Left hindlimb (tissue), 1 donor: ENCODE results near the gene HNF1A.
"Not testable (repeated sequence)": the region's sequence is repeated elsewhere in the genome, so short reads cannot be mapped to it uniquely, and the experiment has no call there.

Experiments used
- DNase-seq: peaks from one replicate; pipeline ENCODE4 v3.0.0-alpha.2; 2018

Gene HNF1A

DNA sequence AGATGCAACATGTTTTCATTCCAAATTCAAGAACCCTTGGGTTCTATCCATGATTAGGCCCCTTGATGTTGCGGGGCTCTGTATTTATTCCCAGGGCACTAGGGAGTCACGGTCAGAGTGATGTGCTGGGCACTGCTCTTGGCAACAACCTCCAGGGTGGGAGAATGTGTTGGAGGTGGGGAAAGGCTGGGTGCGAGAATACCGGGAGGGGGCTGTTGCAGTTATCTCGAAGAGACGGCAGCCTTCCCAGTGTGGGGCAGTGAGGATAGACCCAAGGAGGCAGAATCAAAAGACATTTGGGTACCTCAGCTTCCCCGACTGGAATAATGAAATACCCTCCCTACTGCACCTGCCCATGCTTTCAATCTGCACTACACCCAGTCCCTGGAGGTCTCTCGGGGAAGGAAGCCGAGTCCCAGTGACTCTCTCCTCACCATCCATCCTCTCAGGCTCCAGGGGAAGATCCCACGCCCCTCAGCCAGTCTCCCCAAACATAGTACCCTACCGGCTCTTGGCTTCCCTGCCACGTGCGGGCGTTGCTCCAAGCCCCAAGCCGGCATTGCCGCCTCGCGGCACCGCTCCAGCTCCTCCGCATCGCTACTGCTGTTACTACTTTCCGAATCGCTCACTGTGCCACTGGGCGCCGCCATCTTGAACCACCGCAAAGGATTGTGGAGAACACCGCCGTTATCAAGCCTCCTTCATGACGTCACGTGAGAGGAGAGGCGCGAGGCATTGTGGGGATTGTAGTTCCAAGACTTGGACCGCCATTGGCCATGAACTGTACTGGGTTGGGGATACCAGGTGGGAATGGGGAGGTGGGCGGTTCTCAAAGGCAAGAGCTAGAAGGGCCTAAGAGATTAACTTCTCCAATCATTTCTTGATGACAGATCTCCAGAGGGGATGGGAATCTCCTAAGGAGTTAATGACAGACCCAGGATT lies 37.8 kb downstream of the HNF1A start, which contains the start of gene C12orf43:
C12orf43 (minus strand) TSS at position 663 of the 942 bp plus-strand sequence; CDS start at position 650, 13 bp downstream.
- peak; percentile 92 for DNase-seq

DNA sequence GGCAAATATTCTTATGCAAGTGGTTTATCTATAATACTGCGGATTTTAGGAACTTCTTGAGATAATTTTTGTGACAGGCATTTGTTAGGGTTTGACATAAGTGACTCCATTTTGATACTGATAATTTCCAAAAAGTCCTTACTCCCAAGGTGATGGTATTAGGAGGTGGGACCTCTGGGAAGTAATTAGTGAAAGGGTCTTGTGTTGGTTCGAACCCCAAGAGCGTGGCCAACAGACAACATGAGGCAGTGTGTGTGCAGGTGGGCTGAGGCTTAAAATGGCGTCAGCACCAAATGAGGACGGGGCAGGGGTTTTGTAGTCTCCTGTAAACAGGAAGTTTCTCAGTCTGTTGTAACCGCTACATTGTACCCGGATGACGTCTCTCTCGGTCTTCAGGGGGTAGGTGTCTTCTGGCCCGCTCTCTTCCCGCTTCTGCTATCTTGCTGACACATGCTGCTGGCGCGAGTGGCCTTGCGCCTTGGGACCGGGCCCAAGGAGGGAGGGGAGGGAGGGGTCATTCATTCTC lies 39.7 kb downstream of the HNF1A start:
- no peak for DNase-seq

DNA sequence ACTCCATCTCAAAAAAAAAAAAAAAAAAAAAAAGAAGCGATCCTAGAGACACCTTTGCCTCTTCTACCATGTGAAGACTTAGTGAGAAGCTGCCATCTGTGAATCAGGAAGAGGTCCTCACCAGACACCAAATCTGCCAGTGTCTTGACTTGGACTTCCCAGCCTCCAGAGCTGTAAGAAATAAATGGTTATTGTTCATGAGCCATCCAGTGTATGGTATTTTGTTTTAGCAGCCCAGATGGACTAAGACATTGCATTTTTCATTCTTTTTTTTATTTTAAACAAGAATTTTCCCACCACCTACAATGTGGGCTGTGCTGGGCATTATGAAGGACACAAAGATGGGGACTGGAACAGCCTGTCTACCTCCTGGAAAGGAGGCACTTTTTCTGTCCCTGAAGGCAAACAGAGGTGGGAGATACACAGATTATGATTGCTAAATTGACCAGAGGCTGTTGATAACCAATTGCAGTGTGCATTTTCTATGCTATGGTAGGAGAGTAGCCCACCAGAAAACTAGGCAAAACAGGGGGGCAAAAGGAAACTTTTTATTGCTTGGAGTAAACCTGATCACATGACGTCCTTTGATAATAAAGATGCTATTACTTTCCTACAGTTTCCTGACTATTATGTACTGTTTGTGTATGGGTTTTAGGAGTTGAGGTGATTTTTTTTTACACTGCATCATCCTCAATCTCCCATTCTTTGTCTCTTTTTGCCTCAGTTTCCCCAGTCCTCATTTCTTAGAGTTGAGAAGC lies 40.7 kb downstream of the HNF1A start:
- DNase-seq = no peak

DNA sequence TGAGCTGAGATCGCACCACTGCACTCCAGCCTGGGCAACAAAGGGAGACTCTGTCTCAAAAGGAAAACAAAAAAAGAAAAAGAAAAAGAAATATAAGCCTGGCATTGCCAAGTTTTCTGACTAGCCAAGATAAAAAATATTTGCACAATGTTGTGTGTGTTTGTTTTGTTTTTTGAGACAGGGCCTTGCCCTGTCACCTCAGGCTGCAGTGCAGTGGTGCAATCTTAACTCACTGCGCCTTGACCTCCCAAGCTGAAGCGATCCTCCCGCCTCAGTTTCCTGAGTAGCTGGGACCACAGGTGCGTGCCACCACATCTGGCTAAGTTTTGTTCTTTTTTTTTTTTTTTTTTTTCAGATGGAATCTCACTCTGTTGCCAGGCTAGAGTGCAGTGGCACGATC lies 43.4 kb downstream of the HNF1A start:
- DNase-seq = no peak

GRCh38 chr12:121022713-121023112 lies 44.4 kb downstream of the HNF1A start:
- no peak for DNase-seq

DNA sequence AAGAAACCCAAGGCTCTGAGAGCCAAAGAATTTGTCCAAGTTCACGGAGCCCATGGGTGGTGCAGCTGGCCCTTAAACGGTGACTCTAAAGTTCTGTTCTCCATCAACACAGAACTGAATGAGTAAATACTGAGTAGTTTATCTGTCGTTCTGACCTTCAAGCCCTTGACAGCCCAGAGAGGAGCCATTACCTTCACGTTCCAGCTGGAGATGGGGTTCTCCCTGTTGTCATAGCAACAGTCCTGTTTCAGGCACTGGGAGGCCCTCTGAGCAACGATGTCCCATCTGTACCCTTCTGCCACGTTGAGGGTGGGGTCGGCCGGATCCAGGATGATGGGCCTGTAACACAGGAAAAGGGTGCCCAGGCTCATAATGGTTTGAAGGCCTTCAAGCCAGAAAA lies 45.5 kb downstream of the HNF1A start:
- DNase-seq = no peak

- DNase-seq = no peak
Observed at GRCh38 chr12:121025442-121026226, 47.3 kb downstream of the HNF1A start.

- DNase-seq = no peak
Observed at GRCh38 chr12:121026274-121027045, 48.1 kb downstream of the HNF1A start.

DNA sequence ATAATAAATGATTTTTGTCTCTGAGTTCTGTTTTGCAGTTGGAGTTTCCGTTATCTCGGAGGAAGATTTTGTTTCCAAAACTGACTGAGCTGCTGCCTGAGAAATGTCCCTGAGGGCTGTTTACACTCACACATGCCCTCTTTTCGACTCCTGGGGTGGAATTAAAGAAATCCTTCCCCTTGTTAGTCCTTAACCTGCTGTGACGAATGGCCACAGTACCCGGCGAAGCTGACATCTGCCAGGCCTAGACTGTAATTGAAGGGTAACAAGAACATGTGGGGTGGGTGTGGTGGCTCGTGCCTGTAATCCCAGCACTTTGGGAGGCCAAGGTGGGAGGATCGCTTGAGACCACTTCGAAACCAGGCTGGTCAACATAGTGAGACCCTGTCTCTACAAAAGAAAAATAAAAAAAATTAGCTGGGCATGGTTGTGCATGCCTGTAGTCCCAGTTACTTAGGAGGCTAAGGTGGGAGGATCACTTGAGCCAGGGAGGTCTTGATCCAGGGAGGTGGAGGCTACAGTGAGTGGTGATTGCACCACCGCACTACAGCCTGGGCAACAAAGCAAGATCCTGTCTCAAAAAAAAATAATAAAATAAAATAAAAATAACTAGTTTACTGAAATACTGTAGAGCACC lies 52.4 kb downstream of the HNF1A start:
- no peak for DNase-seq

GRCh38 chr12:121033625-121034349 lies 55.4 kb downstream of the HNF1A start:
- DNase-seq = no peak

DNA sequence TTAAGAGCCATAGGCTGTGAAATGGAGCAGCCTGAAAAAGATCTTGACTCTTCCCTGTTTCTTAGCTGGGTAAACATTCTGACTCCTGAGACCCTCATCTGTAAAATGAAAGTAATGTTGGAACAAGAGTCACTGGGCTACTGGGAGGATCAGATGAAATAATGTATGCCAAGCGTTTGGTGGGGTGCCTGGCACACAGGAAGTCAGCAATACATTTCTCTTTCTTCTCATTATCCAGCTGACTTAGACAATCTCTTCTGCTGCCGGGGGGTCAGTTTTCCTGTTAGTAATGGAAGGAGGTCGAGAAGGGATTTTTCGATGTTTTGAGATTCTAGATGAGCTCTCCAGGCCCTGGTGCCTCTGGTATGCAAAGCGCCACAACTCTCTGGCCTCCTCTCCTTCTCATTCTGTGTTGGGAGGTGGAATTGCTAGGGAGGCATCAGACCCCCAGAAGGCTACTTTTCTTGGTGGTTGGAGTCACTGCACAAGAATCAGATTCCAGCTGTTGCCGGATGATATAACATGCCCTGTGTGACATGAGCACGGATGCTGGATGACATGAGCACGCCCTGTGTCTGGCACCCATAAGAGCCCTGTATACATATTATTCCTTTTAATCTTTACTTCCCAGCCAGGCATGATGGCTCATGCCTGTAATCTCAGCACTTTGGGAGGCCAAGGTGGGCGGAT lies 56.4 kb downstream of the HNF1A start:
- no peak for DNase-seq

DNA sequence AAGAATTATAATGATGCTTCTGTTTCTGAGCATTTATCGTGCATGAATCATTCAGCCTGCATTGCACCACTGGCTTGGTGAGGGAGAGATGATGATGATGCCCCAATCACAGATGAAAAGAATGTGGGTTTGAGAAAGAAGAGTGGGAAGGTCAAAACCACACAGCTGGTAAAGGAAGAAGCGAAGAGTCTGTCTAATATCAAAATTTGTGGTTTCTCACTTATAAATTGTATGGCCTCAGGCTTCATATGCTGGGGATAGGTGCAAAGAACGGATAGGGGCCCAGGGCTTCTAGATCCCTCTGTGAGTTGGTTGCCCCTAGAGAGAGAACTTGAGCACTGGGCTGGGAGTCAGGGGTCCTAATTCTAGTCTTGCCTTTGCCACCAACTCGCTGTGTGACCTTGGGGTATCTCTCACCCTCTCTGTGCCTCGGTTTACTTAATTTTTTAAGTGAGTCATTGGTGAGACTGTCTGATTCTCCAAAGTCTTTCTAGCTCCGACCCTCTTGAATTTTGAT lies 58.5 kb downstream of the HNF1A start:
- DNase-seq = no peak

- no peak for DNase-seq
Observed at GRCh38 chr12:121038861-121039668, 60.7 kb downstream of the HNF1A start, which contains the start of gene OASL. OASL (minus strand) TSS chr12:121039246; CDS start chr12:121038971, 275 bp downstream.

DNA sequence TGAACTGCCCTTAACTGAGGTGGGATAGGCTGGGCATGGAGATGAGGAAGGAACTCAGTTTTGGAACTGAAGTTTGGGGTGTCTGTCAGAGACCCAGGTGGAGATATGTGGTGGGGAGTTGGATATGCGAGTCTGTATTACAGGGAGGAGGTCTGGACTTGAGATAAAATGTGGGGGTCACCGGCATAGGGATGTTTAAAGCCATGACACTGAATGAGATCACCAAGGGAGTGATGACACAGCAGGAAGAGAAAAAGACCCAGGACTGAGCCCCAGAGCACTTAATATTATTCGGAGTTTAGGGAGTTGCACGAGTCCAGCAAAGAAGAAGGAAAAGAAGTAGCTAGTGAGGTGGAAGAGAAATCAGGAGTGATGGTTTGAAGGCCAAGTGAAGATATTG lies 64.7 kb downstream of the HNF1A start:
- no peak for DNase-seq

GRCh38 chr12:121047400-121047799 lies 69.1 kb downstream of the HNF1A start:
- DNase-seq = not testable (repeated sequence)

DNA sequence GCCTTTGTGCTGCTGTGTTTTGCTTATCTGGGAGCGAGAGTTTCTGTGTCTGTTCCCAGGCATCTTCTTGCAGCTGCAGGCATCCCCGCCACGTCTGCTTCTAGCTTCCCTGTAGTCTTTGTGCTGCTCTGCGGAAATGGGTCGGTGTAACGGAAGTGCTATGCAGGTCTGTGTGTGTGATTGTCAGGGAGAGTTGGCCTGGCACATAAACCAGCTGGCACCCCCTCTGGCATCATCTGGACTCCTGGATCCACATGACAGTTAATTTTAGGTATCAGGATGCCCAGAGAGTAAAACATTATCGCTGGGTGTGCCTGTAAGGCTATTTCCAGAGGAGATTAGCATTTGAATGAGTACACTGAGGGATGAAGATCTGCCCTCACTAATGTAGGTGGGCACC lies 70.1 kb downstream of the HNF1A start:
- DNase-seq = no peak

DNA sequence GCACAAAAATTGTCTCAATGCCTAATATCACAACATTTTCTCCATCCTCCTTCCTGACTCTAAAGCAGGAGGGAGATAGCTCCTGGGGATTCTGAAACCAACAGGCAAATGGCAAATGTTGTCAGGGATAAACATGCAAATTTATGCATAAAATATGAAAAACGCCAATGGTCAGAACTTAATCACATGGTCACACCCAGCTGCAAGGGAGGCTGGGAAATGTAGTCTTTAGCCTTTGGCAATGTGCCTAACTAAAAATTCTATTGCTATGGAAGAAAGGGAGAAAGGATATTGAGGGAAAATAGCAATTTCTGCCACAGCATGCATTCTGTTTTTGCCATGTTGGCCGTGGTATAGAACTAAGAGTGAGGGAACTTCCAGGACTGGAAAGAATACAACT lies 72.4 kb downstream of the HNF1A start:
- no peak for DNase-seq
